Measurements from ENCODE around the gene SSBP3.

- TF ChIP-seq CTCF (IDR thresholded peaks at IDR 0.05), result no peak
- TF ChIP-seq POLR2A (IDR thresholded peaks at IDR 0.05), result no peak
Observed at GRCh38 chr1:54305906-54306514, 100.2 kb downstream of the SSBP3 start.
